ENCODE data around the gene CRYZL1. TPM values are rescaled to one million over a fixed set of nuclear protein-coding genes. Genes with fewer than 3 reads are reported as not detected.

The CRYZL1 gene
- total RNA-seq, 1 experiment from 2014 or later = 13.5 TPM

- H2AK5ac ChIP-seq (ENCODE audit: insufficient read length, low read length) = no peak overlapping the region
- no peak overlapping the region for H3K9ac ChIP-seq (ENCODE audit: extremely low read depth, insufficient read length, low read length)
- no peak overlapping the region for H3K56ac ChIP-seq (ENCODE audit: insufficient read length, low read depth, low read length)
- H3K14ac ChIP-seq (ENCODE audit: insufficient read depth, low read length) = no peak overlapping the region
- no peak overlapping the region for H2BK120ac ChIP-seq (ENCODE audit: low read depth, low read length, poor library complexity, severe bottlenecking)
- no peak overlapping the region for H2BK20ac ChIP-seq (ENCODE audit: low read depth, low read length, poor library complexity, severe bottlenecking)
- peaks cover 3% of the 10 kb centered on the region; the same call in 1 of the 2 replicates for H3K79me2 ChIP-seq (ENCODE audit: insufficient read depth, low read length)
- no peak overlapping the region for H3K27ac ChIP-seq (ENCODE audit: insufficient read length, low read depth, low read length)
- no peak overlapping the region for H3K4me3 Mint-ChIP-seq
- no peak overlapping the region for H2BK12ac ChIP-seq (ENCODE audit: insufficient read length, low read depth, low read length)
- peaks cover 66 to 93% (median 84%) of the 10 kb centered on the region in 3 experiments; a peak in 6 of 7 replicates for H3K36me3 Mint-ChIP-seq (ENCODE audit: insufficient read depth in 1 of 3, low read depth in 3 of 3)
- H2BK5ac ChIP-seq (ENCODE audit: insufficient read length, low read length) = no peak overlapping the region
- H4K91ac ChIP-seq (ENCODE audit: insufficient read length, low read depth, low read length) = no peak overlapping the region
- no peaks in the 10 kb centered on the region for H3K27me3 ChIP-seq (ENCODE audit: insufficient read depth, low read length)
- H3K4me1 ChIP-seq (ENCODE audit: insufficient read depth, low read length) = no peaks in the 10 kb centered on the region
- H3K9me3 Mint-ChIP-seq = no peaks in the 10 kb centered on the region
- DNase-seq = no peak
- no peaks in the 10 kb centered on the region for H3K27me3 Mint-ChIP-seq (ENCODE audit: low read depth)
- no peak overlapping the region for H4K8ac ChIP-seq (replicated peaks; ENCODE audit: insufficient read length, low read depth, low read length)
- H3K23me2 ChIP-seq (ENCODE audit: insufficient read length, low read depth, low read length, poor library complexity, severe bottlenecking) = no peaks in the 10 kb centered on the region
- no peak overlapping the region for H2AFZ ChIP-seq (ENCODE audit: low read length)
- H4K20me1 ChIP-seq (ENCODE audit: control insufficient read depth, insufficient read depth, insufficient read length) = no peaks in the 10 kb centered on the region
- H3K23ac ChIP-seq (ENCODE audit: insufficient read length, low read depth, low read length) = no peak overlapping the region
- no peak overlapping the region for H2BK15ac ChIP-seq (ENCODE audit: low read depth, low read length)
- no peaks in the 10 kb centered on the region for H3K9me3 ChIP-seq (ENCODE audit: control insufficient read depth, low read depth, low read length)
- no peak overlapping the region for H3T11ph ChIP-seq (ENCODE audit: low read length)
- H3K4ac ChIP-seq (ENCODE audit: low read depth, low read length) = no peak overlapping the region
- no peak overlapping the region for H3K4me2 ChIP-seq (ENCODE audit: insufficient read depth, insufficient read length, low read length)
- H3K79me1 ChIP-seq (ENCODE audit: insufficient read depth, low read depth, low read length, poor library complexity, severe bottlenecking) = peaks cover 7% of the 10 kb centered on the region
- peaks cover 7 to 10% of the 10 kb centered on the region in 2 experiments for H3K4me1 Mint-ChIP-seq
- no peak overlapping the region for H3K18ac ChIP-seq (ENCODE audit: insufficient read length, low read depth, low read length)
- peak overlapping the region in 1 of 3 experiments; percentile 16; a peak in 1 of 7 replicates for H3K27ac Mint-ChIP-seq
- no CpG with 5 or more reads among the region's 4 CpGs for WGBS (ENCODE audit: extremely low coverage, insufficient read length, low lambda C conversion rate)
- H4K5ac ChIP-seq (ENCODE audit: insufficient read length, low read depth, low read length) = no peak overlapping the region
- TF ChIP-seq, protein P1, sequence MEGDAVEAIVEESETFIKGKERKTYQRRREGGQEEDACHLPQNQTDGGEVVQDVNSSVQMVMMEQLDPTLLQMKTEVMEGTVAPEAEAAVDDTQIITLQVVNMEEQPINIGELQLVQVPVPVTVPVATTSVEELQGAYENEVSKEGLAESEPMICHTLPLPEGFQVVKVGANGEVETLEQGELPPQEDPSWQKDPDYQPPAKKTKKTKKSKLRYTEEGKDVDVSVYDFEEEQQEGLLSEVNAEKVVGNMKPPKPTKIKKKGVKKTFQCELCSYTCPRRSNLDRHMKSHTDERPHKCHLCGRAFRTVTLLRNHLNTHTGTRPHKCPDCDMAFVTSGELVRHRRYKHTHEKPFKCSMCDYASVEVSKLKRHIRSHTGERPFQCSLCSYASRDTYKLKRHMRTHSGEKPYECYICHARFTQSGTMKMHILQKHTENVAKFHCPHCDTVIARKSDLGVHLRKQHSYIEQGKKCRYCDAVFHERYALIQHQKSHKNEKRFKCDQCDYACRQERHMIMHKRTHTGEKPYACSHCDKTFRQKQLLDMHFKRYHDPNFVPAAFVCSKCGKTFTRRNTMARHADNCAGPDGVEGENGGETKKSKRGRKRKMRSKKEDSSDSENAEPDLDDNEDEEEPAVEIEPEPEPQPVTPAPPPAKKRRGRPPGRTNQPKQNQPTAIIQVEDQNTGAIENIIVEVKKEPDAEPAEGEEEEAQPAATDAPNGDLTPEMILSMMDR (conservative IDR thresholded peaks at IDR 0.05) = no peak
These were observed 82.6 kb downstream of the CRYZL1 start for GRCh38 chr21:33558777-33559421.
